ENCODE data around the gene CUTC.

The CUTC gene

GRCh38 chr10:99698504-99699080 is 33.4 kb upstream of the CUTC start:
- H3K9me2 ChIP-seq (replicated peaks; ENCODE audit: insufficient read depth, low read length), result no peaks in the 10 kb centered on the region
- no peak for DNase-seq
- no peak overlapping the region for H3K4me3 ChIP-seq (ENCODE audit: low read length)
- H3K9me3 ChIP-seq (replicated peaks; ENCODE audit: insufficient read depth, low read length), result no peaks in the 10 kb centered on the region
- no peak overlapping the region for H3K4me2 ChIP-seq (ENCODE audit: low read depth, low read length)
- no peaks in the 10 kb centered on the region for H3K27me3 ChIP-seq (replicated peaks; ENCODE audit: insufficient read depth, low read length)
- no peaks in the 10 kb centered on the region for H4K20me1 ChIP-seq (ENCODE audit: insufficient read depth, low read length)
- H3K4me1 ChIP-seq (ENCODE audit: low read length), result no peaks in the 10 kb centered on the region
- H3K36me3 ChIP-seq (replicated peaks; ENCODE audit: insufficient read depth, low read length), result no peaks in the 10 kb centered on the region
- H3F3A ChIP-seq (ENCODE audit: insufficient read depth, low read length), result no peaks in the 10 kb centered on the region
- no peak overlapping the region for H2AFZ ChIP-seq (ENCODE audit: low read length)
- TF ChIP-seq CTCF (IDR thresholded peaks at IDR 0.05; ENCODE audit: low read length), result no peak
- TF ChIP-seq EZH2phosphoT487 (IDR thresholded peaks at IDR 0.05; ENCODE audit: low read length), result no peak
- no peak for TF ChIP-seq EZH2 (optimal IDR thresholded peaks at IDR 0.05; ENCODE audit: low read depth, low read length)
- H3K79me2 ChIP-seq (ENCODE audit: low read length), result no peaks in the 10 kb centered on the region
- H3K27ac ChIP-seq (ENCODE audit: low read length), result no peak overlapping the region
- no peak overlapping the region for H3K9ac ChIP-seq (ENCODE audit: low read length)

- Histone ChIP-seq H3K9me2 (replicated peaks; ENCODE audit: insufficient read depth, low read length) (no peaks in the 10 kb centered on the region), H3K9me3 (replicated peaks; ENCODE audit: insufficient read depth, low read length) (no peaks in the 10 kb centered on the region), H3K4me3 (ENCODE audit: low read length) (no peak overlapping the region), H4K20me1 (ENCODE audit: insufficient read depth, low read length) (no peaks in the 10 kb centered on the region), H3K36me3 (replicated peaks; ENCODE audit: insufficient read depth, low read length) (no peaks in the 10 kb centered on the region), H2AFZ (ENCODE audit: low read length) (no peak overlapping the region), H3F3A (ENCODE audit: insufficient read depth, low read length) (no peaks in the 10 kb centered on the region), H3K79me2 (ENCODE audit: low read length) (no peaks in the 10 kb centered on the region), H3K27me3 (replicated peaks; ENCODE audit: insufficient read depth, low read length) (no peaks in the 10 kb centered on the region), H3K4me2 (ENCODE audit: low read depth, low read length) (no peak overlapping the region), H3K27ac (ENCODE audit: low read length) (no peak overlapping the region), H3K4me1 (ENCODE audit: low read length) (no peaks in the 10 kb centered on the region), H3K9ac (ENCODE audit: low read length) (no peak overlapping the region)
- DNase-seq, result no peak
- TF ChIP-seq EZH2 (optimal IDR thresholded peaks at IDR 0.05; ENCODE audit: low read depth, low read length), result no peak
- TF ChIP-seq CTCF (IDR thresholded peaks at IDR 0.05; ENCODE audit: low read length), result no peak
Observed at GRCh38 chr10:99700649-99701048, 31.4 kb upstream of the CUTC start.

GRCh38 chr10:99708428-99709012 is 23.5 kb upstream of the CUTC start:
- H3K36me3 ChIP-seq (replicated peaks; ENCODE audit: insufficient read depth, low read length), result no peaks in the 10 kb centered on the region
- no peak overlapping the region for H3K9ac ChIP-seq (ENCODE audit: low read length)
- H3K4me2 ChIP-seq (ENCODE audit: low read depth, low read length), result no peak overlapping the region
- no peak overlapping the region for H3K4me3 ChIP-seq (ENCODE audit: low read length)
- no peaks in the 10 kb centered on the region for H3K9me2 ChIP-seq (replicated peaks; ENCODE audit: insufficient read depth, low read length)
- no peaks in the 10 kb centered on the region for H3K4me1 ChIP-seq (ENCODE audit: low read length)
- no peaks in the 10 kb centered on the region for H3K27me3 ChIP-seq (replicated peaks; ENCODE audit: insufficient read depth, low read length)
- H3K79me2 ChIP-seq (ENCODE audit: low read length), result no peaks in the 10 kb centered on the region
- no peaks in the 10 kb centered on the region for H3K9me3 ChIP-seq (replicated peaks; ENCODE audit: insufficient read depth, low read length)
- DNase-seq, result no peak
- H4K20me1 ChIP-seq (ENCODE audit: insufficient read depth, low read length), result no peaks in the 10 kb centered on the region
- H3K27ac ChIP-seq (ENCODE audit: low read length), result no peak overlapping the region
- TF ChIP-seq EZH2phosphoT487 (IDR thresholded peaks at IDR 0.05; ENCODE audit: low read length), result no peak
- TF ChIP-seq CTCF (IDR thresholded peaks at IDR 0.05; ENCODE audit: low read length), result no peak
- no peak for TF ChIP-seq EZH2 (optimal IDR thresholded peaks at IDR 0.05; ENCODE audit: low read depth, low read length)
- no peak overlapping the region for H2AFZ ChIP-seq (ENCODE audit: low read length)
- H3F3A ChIP-seq (ENCODE audit: insufficient read depth, low read length), result no peaks in the 10 kb centered on the region

All from MM.1S (cell line).